ENCODE results near the gene BTRC.

DNA sequence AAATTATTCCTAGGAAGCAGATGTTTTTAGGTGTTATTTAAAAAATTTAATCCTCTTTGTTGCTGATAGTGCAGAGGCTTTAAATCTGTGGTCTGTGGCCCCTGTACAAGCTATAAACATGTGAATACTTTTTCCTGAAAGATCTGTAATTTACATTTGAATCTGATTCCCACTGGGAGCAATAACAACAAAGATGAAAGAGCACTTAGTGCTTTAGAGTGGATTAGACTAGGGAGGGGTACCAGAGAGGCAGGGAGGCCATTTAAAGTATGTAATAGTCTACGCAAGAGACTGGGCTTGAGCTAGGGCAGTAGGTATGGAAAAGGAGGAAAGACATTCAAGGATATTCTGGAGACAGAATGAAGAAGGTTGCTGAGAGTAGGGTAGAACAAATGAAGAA is 19.1 kb downstream of the BTRC start:
- TF ChIP-seq, protein P1, sequence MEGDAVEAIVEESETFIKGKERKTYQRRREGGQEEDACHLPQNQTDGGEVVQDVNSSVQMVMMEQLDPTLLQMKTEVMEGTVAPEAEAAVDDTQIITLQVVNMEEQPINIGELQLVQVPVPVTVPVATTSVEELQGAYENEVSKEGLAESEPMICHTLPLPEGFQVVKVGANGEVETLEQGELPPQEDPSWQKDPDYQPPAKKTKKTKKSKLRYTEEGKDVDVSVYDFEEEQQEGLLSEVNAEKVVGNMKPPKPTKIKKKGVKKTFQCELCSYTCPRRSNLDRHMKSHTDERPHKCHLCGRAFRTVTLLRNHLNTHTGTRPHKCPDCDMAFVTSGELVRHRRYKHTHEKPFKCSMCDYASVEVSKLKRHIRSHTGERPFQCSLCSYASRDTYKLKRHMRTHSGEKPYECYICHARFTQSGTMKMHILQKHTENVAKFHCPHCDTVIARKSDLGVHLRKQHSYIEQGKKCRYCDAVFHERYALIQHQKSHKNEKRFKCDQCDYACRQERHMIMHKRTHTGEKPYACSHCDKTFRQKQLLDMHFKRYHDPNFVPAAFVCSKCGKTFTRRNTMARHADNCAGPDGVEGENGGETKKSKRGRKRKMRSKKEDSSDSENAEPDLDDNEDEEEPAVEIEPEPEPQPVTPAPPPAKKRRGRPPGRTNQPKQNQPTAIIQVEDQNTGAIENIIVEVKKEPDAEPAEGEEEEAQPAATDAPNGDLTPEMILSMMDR (IDR thresholded peaks at IDR 0.05), result no peak
- TF ChIP-seq POLR2A (IDR thresholded peaks at IDR 0.05), result no peak
